ENCODE measurements around the gene TNS3.

The TNS3 gene

GRCh38 chr7:47492716-47493325, 89.1 kb downstream of the TNS3 start:
- Mint-ChIP-seq H3K4me3 (no peak overlapping the region), H3K27ac (no peak overlapping the region), H3K4me1 (peaks cover 14% of the 10 kb centered on the region), H3K27me3 (peaks cover 28% of the 10 kb centered on the region), H3K9me3 (no peaks in the 10 kb centered on the region)
- ATAC-seq (no peak), DNase-seq (no peak)

- no peaks in the 10 kb centered on the region for H3K9me3 Mint-ChIP-seq
Measured at GRCh38 chr7:47490501-47491265, 91.2 kb downstream of the TNS3 start.

GRCh38 chr7:47489624-47490023, 92.3 kb downstream of the TNS3 start:
- ATAC-seq (no peak), DNase-seq (no peak)
- peaks cover 7% of the 10 kb centered on the region for H3K4me1 Mint-ChIP-seq
- H3K4me3 Mint-ChIP-seq: no peak overlapping the region
- H3K27ac Mint-ChIP-seq: no peak overlapping the region
- H3K27me3 Mint-ChIP-seq: peaks cover 10% of the 10 kb centered on the region
- no peaks in the 10 kb centered on the region for H3K9me3 Mint-ChIP-seq

More at GRCh38 chr7:47490501-47491265, 91.2 kb downstream of the TNS3 start:
- ATAC-seq (no peak), DNase-seq (no peak)
- Mint-ChIP-seq H3K27me3 (peaks cover 19% of the 10 kb centered on the region), H3K4me3 (no peak overlapping the region), H3K4me1 (peaks cover 8% of the 10 kb centered on the region), H3K27ac (no peak overlapping the region)

GRCh38 chr7:47488969-47489342, 93.0 kb downstream of the TNS3 start:
- Mint-ChIP-seq H3K9me3 (no peaks in the 10 kb centered on the region), H3K4me1 (peaks cover under 1% of the 10 kb centered on the region), H3K27me3 (peaks cover 3% of the 10 kb centered on the region), H3K4me3 (no peak overlapping the region), H3K27ac (no peak overlapping the region)
- DNase-seq: no peak
- ATAC-seq: no peak

GRCh38 chr7:47488201-47488968, 93.5 kb downstream of the TNS3 start:
- DNase-seq (no peak), ATAC-seq (no peak)
- no peak overlapping the region for H3K27ac Mint-ChIP-seq
- H3K27me3 Mint-ChIP-seq: no peaks in the 10 kb centered on the region
- H3K4me3 Mint-ChIP-seq: no peak overlapping the region
- no peaks in the 10 kb centered on the region for H3K4me1 Mint-ChIP-seq
- H3K9me3 Mint-ChIP-seq: no peaks in the 10 kb centered on the region

GRCh38 chr7:47485640-47486435, 96.1 kb downstream of the TNS3 start:
- Mint-ChIP-seq H3K27ac (no peak overlapping the region), H3K4me3 (no peak overlapping the region), H3K27me3 (no peaks in the 10 kb centered on the region), H3K4me1 (peaks cover 21% of the 10 kb centered on the region), H3K9me3 (no peaks in the 10 kb centered on the region)
- ATAC-seq (no peak), DNase-seq (no peak)

- ATAC-seq: peak; percentile 10
- DNase-seq: no peak
- Mint-ChIP-seq H3K27me3 (no peaks in the 10 kb centered on the region), H3K9me3 (no peaks in the 10 kb centered on the region), H3K27ac (no peak overlapping the region), H3K4me1 (peaks cover 29% of the 10 kb centered on the region), H3K4me3 (no peak overlapping the region)
Measured at GRCh38 chr7:47484923-47485639, 96.8 kb downstream of the TNS3 start.

- Mint-ChIP-seq H3K27ac (no peak overlapping the region), H3K27me3 (no peaks in the 10 kb centered on the region), H3K4me3 (no peak overlapping the region), H3K9me3 (no peaks in the 10 kb centered on the region), H3K4me1 (peaks cover 32% of the 10 kb centered on the region)
- ATAC-seq (no peak), DNase-seq (no peak)
Measured at GRCh38 chr7:47484457-47484856, 97.5 kb downstream of the TNS3 start.

GRCh38 chr7:47483604-47484273, 98.2 kb downstream of the TNS3 start:
- Mint-ChIP-seq H3K27me3 (no peaks in the 10 kb centered on the region), H3K4me3 (no peak overlapping the region), H3K4me1 (peaks cover 35% of the 10 kb centered on the region), H3K27ac (no peak overlapping the region), H3K9me3 (no peaks in the 10 kb centered on the region)
- no peak for ATAC-seq
- no peak for DNase-seq

GRCh38 chr7:47482013-47482875, 99.7 kb downstream of the TNS3 start:
- no peaks in the 10 kb centered on the region for H3K27me3 Mint-ChIP-seq
- peaks cover 38% of the 10 kb centered on the region for H3K4me1 Mint-ChIP-seq
- peak overlapping the region in 1 of 2 donors; percentile 37 for H3K4me3 Mint-ChIP-seq
- ATAC-seq (peak; percentile 53), DNase-seq (no peak)
- no peaks in the 10 kb centered on the region for H3K9me3 Mint-ChIP-seq
- no peak overlapping the region for H3K27ac Mint-ChIP-seq

- DNase-seq: no peak
- peak; percentile 3 for ATAC-seq
- Mint-ChIP-seq H3K4me3 (peak overlapping the region; percentile 34 to 37), H3K4me1 (peaks cover 38% of the 10 kb centered on the region), H3K27ac (peak overlapping the region; percentile 27 to 92), H3K9me3 (no peaks in the 10 kb centered on the region), H3K27me3 (no peaks in the 10 kb centered on the region)
Measured at GRCh38 chr7:47481541-47482012, 100.3 kb downstream of the TNS3 start.

GRCh38 chr7:47480576-47481538, 101.1 kb downstream of the TNS3 start:
- Mint-ChIP-seq H3K4me3 (peak overlapping the region in 1 of 2 donors; percentile 31), H3K9me3 (no peaks in the 10 kb centered on the region), H3K4me1 (peaks cover 38% of the 10 kb centered on the region), H3K27ac (peak overlapping the region; percentile 27 to 75), H3K27me3 (no peaks in the 10 kb centered on the region)
- DNase-seq (no peak), ATAC-seq (peak; percentile 35)

All from stimulated activated naive CD8-positive, alpha-beta T cell treated with anti-CD3 and anti-CD28 coated beads, Interleukin-15, amount 100 ng/mL, for 72 hours (primary cell).